D721Med (cell line): ENCODE results near the gene CCDC201.

Experiments used
- DNase-seq: peaks from one replicate; pipeline ENCODE4 v3.0.0; 2011; ENCODE audit warnings: low spot score; ENCODE audit not compliant: insufficient read length
- FAIRE-seq: peaks from 2 replicates; lab custom pipeline; 2011; peaks lifted over from hg19 to GRCh38; lab: Jason Lieb, UNC
- TF ChIP-seq, protein P1 (sequence below): IDR thresholded peaks from 2 replicates; pipeline ENCODE4 v1.5.1; 2012; ENCODE audit warnings: mild to moderate bottlenecking, control low read depth; ENCODE audit not compliant: insufficient read depth; ENCODE audit errors: missing control alignments

The CCDC201 gene

GRCh38 chr7:45910855-45911254, 38.0 kb upstream of the CCDC201 start:
- no peak for DNase-seq
- TF ChIP-seq, protein P1, sequence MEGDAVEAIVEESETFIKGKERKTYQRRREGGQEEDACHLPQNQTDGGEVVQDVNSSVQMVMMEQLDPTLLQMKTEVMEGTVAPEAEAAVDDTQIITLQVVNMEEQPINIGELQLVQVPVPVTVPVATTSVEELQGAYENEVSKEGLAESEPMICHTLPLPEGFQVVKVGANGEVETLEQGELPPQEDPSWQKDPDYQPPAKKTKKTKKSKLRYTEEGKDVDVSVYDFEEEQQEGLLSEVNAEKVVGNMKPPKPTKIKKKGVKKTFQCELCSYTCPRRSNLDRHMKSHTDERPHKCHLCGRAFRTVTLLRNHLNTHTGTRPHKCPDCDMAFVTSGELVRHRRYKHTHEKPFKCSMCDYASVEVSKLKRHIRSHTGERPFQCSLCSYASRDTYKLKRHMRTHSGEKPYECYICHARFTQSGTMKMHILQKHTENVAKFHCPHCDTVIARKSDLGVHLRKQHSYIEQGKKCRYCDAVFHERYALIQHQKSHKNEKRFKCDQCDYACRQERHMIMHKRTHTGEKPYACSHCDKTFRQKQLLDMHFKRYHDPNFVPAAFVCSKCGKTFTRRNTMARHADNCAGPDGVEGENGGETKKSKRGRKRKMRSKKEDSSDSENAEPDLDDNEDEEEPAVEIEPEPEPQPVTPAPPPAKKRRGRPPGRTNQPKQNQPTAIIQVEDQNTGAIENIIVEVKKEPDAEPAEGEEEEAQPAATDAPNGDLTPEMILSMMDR, result no peak
- no peak for FAIRE-seq

- TF ChIP-seq, protein P1, result no peak
- DNase-seq (no peak), FAIRE-seq (no peak)
These were observed 36.7 kb upstream of the CCDC201 start for GRCh38 chr7:45909561-45909960.

GRCh38 chr7:45902820-45903219, 29.9 kb upstream of the CCDC201 start:
- no peak for FAIRE-seq
- DNase-seq, result no peak
- TF ChIP-seq, protein P1, result no peak

DNA sequence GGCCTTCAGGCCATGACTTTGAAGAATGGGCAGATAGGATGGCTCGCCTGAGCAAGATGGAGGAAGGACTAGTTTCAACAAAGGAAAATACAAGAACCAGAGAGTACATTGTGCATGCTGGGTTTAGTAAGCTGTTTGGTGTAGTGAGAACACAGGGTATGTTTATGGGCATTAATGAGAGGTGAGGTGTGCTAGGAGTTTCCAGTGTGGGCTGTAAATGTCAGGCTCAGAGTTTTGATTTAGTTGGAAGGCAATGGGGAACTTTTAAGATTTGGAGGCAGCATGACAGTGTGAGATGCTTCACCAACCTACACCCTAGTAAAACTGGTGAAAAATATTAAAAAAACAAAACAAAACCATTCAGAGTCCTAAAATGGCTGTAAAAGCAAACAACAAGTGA, 28.7 kb upstream of the CCDC201 start:
- DNase-seq (no peak), FAIRE-seq (no peak)
- TF ChIP-seq, protein P1, result no peak

DNA sequence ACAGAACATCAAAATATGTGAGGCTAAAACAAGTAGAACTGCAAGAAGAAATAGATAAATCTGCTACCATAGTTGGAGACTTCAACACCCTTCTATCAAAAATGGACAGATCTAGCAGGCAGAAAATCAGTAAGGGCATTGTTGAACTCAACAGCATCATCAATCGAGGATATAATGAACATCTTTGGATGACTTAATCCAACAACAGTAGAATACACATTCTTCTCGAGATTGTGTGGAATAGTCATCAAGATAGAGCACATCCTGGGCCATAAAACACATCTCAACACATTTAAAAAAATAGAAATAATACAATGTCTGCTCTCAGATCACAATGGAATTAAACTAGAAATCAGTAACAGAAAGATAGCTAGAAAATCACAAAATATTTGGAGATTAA, 25.3 kb upstream of the CCDC201 start:
- DNase-seq (no peak), FAIRE-seq (no peak)
- TF ChIP-seq, protein P1, result no peak

DNA sequence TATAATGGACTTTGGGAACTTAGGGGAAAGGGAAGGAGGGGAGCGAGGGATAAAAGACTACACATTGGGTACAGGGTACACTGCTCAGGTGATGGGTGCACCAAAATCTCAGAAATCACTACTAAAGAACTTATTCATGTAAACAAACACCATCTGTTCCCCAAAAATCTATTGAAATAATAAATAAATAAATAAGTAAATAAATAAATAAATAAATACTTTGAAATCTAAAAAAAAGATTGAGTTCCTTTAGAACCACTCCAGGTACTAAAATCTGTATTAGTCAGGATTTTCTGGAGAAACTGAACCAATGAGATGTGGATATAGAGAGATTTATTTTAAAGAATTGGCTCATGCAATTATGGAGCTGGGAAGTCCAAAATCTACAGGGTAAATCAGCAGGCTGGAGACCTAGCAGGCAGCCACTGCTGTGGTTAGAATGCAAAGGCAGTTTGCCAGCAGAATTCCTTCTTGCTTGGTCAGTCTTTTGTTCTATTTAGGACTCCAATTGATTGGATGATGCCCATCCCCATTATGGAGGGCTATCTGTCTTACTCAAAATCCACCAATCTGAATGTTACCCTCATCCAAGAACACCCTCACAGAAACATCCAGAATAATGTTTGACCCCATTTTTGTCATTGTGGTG, 24.3 kb upstream of the CCDC201 start:
- TF ChIP-seq, protein P1, result no peak
- DNase-seq (no peak), FAIRE-seq (no peak)

- no peak for DNase-seq
- no peak for FAIRE-seq
These were observed 21.8 kb upstream of the CCDC201 start for GRCh38 chr7:45894665-45895062.

More at GRCh38 chr7:45894665-45895062, 21.8 kb upstream of the CCDC201 start:
- TF ChIP-seq, protein P1, result no peak
